Measurements from ENCODE around the gene LRRK1. TPM values are rescaled to one million over a fixed set of nuclear protein-coding genes. Genes with fewer than 3 reads are reported as not detected.

Gene LRRK1
- polyA plus RNA-seq, 1 of the 3 experiments (the other 2 are of a cell fraction), result 6.9 TPM

- no peaks in the 10 kb centered on the region for H3K4me1 ChIP-seq (ENCODE audit: control insufficient read depth in 1 of 2, insufficient read depth in 2 of 2, low read depth in 1 of 2, low read length in 1 of 2)
- no peak for DNase-seq
Observed at GRCh38 chr15:101022306-101022705, 103.1 kb downstream of the LRRK1 start.

More at GRCh38 chr15:101022306-101022705, 103.1 kb downstream of the LRRK1 start:
- 83% methylated on average over 11 of the region's 11 CpGs for WGBS (ENCODE audit: low lambda C conversion rate)
- Histone ChIP-seq H3K4me3 (ENCODE audit: low read depth in 2 of 2, low read length in 1 of 2) (no peak overlapping the region), H3K36me3 (replicated peaks in 1 of 2; ENCODE audit: control insufficient read depth in 1 of 2, insufficient read depth in 2 of 2, low read length in 1 of 2) (peaks cover 5 to 6% of the 10 kb centered on the region in 2 experiments), H4K20me1 (ENCODE audit: insufficient read depth) (no peaks in the 10 kb centered on the region), H3K27ac (ENCODE audit: low read depth in 2 of 2, low read length in 1 of 2) (no peak overlapping the region), H3K79me2 (ENCODE audit: insufficient read depth) (no peaks in the 10 kb centered on the region), H2AFZ (ENCODE audit: low read depth) (no peak overlapping the region), H3F3A (replicated peaks; ENCODE audit: insufficient read depth) (no peaks in the 10 kb centered on the region), H3K9me2 (no peaks in the 10 kb centered on the region), H3K9me3 (no peaks in the 10 kb centered on the region), H3K4me2 (no peak overlapping the region), H3K9ac (no peak overlapping the region), H3K27me3 (ENCODE audit: insufficient read depth) (no peaks in the 10 kb centered on the region)
- CTCF ChIA-PET, result interaction anchor here (1.1 to 4.3 kb wide), 5 partner anchors 9 to 672 kb away, joined by 3 to 42 read pairs (median 4); no protein-coding TSS in a partner anchor
- POLR2A ChIA-PET, result no interaction called here
- no peak for TF ChIP-seq SIN3A (IDR thresholded peaks at IDR 0.05; ENCODE audit: borderline replicate concordance, low read depth, low read length)
- no peak for TF ChIP-seq RCOR1 (IDR thresholded peaks at IDR 0.05; ENCODE audit: low read length)
- no peak for TF ChIP-seq IRF3 (IDR thresholded peaks at IDR 0.05; ENCODE audit: low read depth, low read length)
- no peak for TF ChIP-seq FOXJ3 (CRISPR knock-in tag; IDR thresholded peaks at IDR 0.05)
- no peak for TF ChIP-seq MEF2A (IDR thresholded peaks at IDR 0.05; ENCODE audit: borderline replicate concordance, low read depth)
- TF ChIP-seq CTCF (IDR thresholded peaks at IDR 0.05), result no peak
- no peak for TF ChIP-seq MAX (IDR thresholded peaks at IDR 0.05; ENCODE audit: low read depth)
- TF ChIP-seq EZH2phosphoT487 (IDR thresholded peaks at IDR 0.05; ENCODE audit: borderline replicate concordance, low read depth), result no peak
- TF ChIP-seq ZBTB33 (IDR thresholded peaks at IDR 0.05; ENCODE audit: borderline replicate concordance, low read depth), result no peak
- TF ChIP-seq NRF1 (IDR thresholded peaks at IDR 0.05; ENCODE audit: low read depth, low read length), result no peak
- TF ChIP-seq TCF12 (IDR thresholded peaks at IDR 0.05), result no peak
